ENCODE data around the gene SKIL.

SKIL gene

GRCh38 chr3:170397685-170398084, 40.2 kb downstream of the SKIL start:
- no peak for DNase-seq (ENCODE audit: low read depth, low spot score)

DNA sequence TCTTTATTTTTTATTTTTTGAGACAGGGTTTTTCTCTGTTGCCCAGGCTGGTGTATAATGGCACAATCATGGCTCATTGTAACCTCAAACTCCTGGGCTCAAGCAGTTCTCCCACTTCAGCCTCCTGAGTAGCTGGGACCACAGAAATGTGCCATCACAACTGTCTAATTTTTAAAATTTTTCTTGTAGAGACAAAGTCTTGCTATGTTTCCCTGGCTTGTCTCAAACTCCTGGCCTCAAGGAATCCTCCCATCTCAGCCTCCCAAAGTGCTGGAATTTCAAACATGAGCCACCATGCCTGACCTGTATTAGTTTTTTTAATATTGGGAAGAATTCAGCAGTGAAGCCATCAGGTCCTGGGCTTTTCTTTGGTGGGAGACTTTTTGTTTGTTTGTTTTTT, 47.6 kb downstream of the SKIL start:
- no peak for DNase-seq (ENCODE audit: low read depth, low spot score)

- DNase-seq (ENCODE audit: low read depth, low spot score): no peak
Observed at GRCh38 chr3:170410428-170411029, 53.0 kb downstream of the SKIL start.

GRCh38 chr3:170413291-170413690, 55.8 kb downstream of the SKIL start:
- no peak for DNase-seq (ENCODE audit: low read depth, low spot score)

DNA sequence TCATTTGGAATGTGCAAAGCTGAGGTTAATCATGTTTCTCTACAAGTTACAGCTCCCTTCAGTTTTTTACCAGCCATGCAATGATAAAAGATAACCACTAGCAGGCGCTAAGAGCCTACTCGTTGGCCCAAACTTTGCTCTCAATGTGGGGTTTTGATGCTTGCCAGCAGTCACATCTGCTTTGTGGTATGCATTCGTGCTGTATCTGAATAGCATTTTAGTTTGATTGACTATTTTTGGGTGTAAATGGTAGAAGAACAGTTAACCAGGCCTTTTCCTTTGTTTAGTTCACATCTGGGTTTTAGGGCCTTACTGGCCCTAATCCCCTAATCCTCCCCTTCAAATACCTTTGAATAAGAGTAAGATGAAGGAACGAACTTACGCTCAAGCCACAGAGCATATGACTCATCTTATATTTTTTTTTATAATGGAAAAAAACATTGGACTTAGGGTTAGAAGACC, 56.7 kb downstream of the SKIL start:
- DNase-seq (ENCODE audit: low read depth, low spot score): no peak

DNA sequence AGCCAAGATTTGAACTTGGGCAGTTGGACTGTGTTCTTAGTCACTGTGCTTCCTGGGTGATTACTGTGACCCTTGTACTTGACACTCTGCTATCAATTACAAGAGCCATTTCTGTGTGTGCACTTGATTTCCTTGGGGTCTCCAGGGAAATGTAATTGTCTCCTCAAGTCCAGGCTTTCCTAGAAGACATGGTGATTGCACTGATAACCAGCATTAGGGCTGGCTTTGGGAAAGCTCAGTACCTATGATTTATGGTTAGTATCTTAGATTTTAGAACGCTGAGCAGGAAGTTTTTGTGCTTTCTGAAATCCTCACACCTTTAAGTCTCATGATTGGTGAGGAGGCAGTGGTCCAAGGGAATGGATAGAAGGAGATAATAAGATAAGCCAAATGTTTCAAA, 59.6 kb downstream of the SKIL start:
- DNase-seq (ENCODE audit: low read depth, low spot score): no peak

DNA sequence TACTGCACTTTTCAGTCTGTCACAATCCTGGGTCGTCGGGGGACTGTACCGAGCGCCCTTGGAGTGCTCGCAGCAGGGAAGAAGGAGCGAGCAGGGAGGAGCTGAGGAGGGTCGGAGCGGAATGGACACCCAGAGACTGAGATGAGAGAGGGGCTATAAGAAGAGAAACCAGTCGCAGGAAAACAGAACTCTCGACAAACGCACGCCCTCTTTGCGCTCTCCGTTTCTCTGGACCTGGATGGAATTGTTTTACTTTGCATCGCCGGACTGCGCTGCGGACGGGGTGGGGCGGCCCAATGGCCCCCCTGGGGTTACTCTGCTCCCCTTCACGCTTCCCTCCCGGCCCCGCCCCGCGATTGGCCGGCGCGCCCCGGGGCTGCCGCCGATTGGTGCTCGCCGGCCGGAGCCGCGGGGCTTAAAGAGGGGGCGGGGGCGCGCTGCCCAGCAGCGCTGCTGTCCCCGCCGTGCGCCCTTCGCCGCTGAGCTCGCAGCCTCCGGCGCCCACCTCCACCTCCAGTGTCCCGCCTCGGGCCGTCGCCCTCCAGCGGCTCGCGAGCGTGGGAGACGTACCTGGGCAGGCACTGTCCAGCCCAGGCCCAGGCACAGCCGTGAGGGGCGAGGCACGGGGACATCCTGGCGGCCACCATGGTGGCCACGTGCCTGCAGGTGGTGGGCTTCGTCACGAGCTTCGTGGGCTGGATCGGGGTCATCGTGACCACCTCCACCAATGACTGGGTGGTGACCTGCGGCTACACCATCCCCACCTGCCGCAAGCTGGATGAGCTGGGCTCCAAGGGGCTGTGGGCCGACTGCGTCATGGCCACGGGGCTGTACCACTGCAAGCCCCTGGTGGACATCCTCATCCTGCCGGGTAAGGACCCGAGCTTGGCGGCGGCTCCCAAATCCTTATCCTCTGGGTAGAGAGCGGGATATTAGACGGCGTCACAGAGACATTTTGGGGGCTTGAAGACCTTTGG, 61.2 kb downstream of the SKIL start, which contains the start of gene CLDN11:
TSS of gene CLDN11 (plus strand) at position 447 of the 977 bp plus-strand sequence. CDS start at position 646, 199 bp downstream.
- DNase-seq (ENCODE audit: low read depth, low spot score): no peak

DNA sequence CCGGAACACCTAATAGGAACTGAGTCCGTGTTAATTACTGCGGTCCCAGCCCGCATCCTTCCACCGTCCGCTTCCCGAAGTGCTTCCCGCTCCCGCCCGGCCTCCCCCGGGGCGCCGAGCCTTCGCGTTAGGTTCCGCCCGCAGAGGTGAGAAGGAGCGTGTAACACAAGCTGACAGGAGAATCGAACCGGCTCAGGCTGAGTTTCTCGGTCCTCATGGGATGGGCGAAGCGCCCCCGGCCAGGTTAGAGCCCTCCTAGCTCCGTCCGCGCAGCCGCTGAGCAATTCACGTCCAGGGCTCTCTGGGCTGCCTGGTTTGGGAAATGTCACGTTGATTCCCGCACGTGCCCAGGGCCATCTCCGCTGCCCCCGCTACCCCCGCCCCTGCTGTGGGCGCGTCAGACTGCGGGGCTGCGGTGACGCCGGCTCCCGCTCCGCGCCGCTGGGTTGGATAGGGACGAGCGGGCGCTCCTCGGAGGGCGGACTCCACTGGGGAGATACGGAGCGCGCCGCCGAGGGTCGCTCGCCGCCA, 62.1 kb downstream of the SKIL start:
- DNase-seq (ENCODE audit: low read depth, low spot score): no peak

GRCh38 chr3:170420307-170420821, 62.8 kb downstream of the SKIL start:
- no peak for DNase-seq (ENCODE audit: low read depth, low spot score)

GRCh38 chr3:170421111-170421641, 63.7 kb downstream of the SKIL start:
- no peak for DNase-seq (ENCODE audit: low read depth, low spot score)

DNA sequence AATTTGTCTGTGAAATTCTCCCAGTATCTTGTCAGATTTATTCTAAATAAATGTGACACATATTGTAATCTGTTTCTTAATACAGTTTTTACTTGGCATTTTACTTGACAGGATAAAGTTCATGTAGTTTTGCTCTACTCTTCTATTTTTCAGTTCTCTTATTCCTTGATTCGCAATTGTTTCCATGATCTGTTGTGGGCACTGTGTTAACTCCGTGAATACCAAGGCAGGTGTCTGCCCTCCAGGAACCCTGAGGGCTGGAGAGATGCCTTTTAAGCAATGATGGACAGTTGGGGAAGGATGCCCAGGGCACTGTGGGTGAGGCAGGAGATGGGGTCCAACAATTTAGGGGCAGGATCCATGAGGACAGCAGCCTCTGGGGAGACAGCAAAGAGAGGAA, 64.2 kb downstream of the SKIL start:
- no peak for DNase-seq (ENCODE audit: low read depth, low spot score)

GRCh38 chr3:170423001-170423615, 65.6 kb downstream of the SKIL start:
- DNase-seq (ENCODE audit: low read depth, low spot score): no peak

- no peak for DNase-seq (ENCODE audit: low read depth, low spot score)
Observed at GRCh38 chr3:170424879-170425278, 67.4 kb downstream of the SKIL start.

GRCh38 chr3:170425491-170426239, 68.2 kb downstream of the SKIL start:
- DNase-seq (ENCODE audit: low read depth, low spot score): no peak

- no peak for DNase-seq (ENCODE audit: low read depth, low spot score)
Observed at GRCh38 chr3:170426240-170426797, 68.8 kb downstream of the SKIL start.

- DNase-seq (ENCODE audit: low read depth, low spot score): no peak
Observed at GRCh38 chr3:170428095-170428494, 70.6 kb downstream of the SKIL start.

DNA sequence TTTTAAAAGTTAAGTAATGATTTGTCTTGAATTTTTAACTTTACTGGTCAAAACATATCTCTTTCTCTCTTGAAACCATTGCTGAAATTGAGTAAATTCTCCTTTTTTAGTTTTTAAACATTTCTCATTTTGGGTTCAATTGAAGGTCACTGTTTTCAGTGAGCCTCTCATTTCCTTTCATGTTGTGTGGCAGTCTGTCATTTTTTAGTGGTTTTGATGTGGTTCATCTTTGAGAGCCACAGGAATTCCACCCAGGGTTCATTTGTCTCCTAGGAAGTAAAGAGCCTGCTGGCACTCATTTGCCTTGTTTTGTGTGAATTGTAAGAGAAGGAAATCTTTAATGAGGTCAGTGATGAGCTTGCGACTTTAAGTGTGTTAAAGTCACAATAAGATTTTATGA, 71.5 kb downstream of the SKIL start:
- DNase-seq (ENCODE audit: low read depth, low spot score): no peak

- no peak for DNase-seq (ENCODE audit: low read depth, low spot score)
Observed at GRCh38 chr3:170431054-170431453, 73.5 kb downstream of the SKIL start.

DNA sequence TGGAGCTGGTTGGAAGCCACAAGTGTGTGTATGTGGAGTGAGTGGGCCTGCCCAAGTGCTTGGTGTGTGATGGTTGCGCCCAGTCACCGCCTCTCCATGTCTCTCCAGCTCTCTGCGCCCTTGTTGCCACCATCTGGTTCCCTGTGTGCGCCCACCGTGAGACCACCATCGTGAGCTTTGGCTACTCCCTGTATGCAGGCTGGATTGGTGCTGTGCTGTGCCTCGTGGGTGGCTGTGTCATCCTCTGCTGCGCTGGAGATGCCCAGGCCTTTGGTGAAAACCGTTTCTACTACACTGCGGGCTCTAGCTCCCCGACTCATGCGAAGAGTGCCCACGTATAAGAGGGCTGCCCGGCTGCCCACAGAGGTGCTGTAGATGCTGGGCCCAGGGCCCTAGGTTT, 74.9 kb downstream of the SKIL start:
- no peak for DNase-seq (ENCODE audit: low read depth, low spot score)

- no peak for DNase-seq (ENCODE audit: low read depth, low spot score)
Observed at GRCh38 chr3:170436697-170437096, 79.2 kb downstream of the SKIL start.

GRCh38 chr3:170437176-170437575, 79.7 kb downstream of the SKIL start:
- no peak for DNase-seq (ENCODE audit: low read depth, low spot score)
